ENCODE data around the gene STK38L. TPM values are rescaled to one million over a fixed set of nuclear protein-coding genes. Genes with fewer than 3 reads are reported as not detected.
A peak's percentile ranks its signal among the peaks of the same experiment; 100 is the strongest.

Gene STK38L
- polyA plus RNA-seq, 2 of the 4 experiments (the other 2 are of a cell fraction) = 17.3 to 32.2 TPM

DNA sequence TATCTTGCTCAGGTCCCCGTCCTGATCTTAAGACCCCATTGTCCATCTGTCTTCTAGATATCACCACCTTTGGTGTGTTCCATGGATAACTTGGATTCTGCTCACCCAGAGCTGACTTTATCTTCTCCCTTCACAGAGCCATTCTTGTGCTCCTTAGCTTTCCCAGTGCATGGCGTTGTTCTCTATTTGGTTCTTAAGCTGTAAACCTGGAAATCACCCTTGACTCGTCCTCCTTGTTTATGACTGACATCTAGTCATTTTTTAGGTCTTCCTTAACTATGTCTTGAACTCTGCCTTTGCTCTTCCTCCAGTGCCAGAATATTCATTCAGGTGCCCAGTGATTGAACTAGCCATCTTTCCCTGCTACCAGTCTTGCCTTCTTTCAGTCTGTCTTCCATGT, 11.7 kb downstream of the STK38L start:
- no peak for FAIRE-seq
- TF ChIP-seq MAZ (IDR thresholded peaks at IDR 0.05; ENCODE audit: borderline replicate concordance, low read depth, low read length) (no peak), HOXB13 (CRISPR knock-in tag; IDR thresholded peaks at IDR 0.05; ENCODE audit: low read depth) (no peak), CHD2 (IDR thresholded peaks at IDR 0.05; ENCODE audit: low read length, partially characterized antibody) (no peak), ZC3H11A (IDR thresholded peaks at IDR 0.05) (no peak), HES2 (IDR thresholded peaks at IDR 0.05) (no peak)
- H3K4me1 ChIP-seq = peaks cover 8% of the 10 kb centered on the region; the same call in 2 of the 3 replicates
- H3K27ac ChIP-seq = no peak overlapping the region
- no peak for DNase-seq (ENCODE audit: low read depth in 1 of 2, low spot score in 1 of 2)
- H3K9me3 ChIP-seq = no peaks in the 10 kb centered on the region
- H3K4me2 ChIP-seq = no peak overlapping the region
- ATAC-seq = no peak
- ChIA-PET CTCF (interaction anchor here (0.8 to 1.8 kb wide), 3 partner anchors 27 to 216 kb away, joined by 3 to 7 read pairs (median 3); no protein-coding TSS in a partner anchor), POLR2A (no interaction called here)
- WGBS (ENCODE audit: missing lambda C conversion rate) = 93% methylated on average over 3 of the region's 3 CpGs
- H3K4me3 ChIP-seq = no peak overlapping the region

DNA sequence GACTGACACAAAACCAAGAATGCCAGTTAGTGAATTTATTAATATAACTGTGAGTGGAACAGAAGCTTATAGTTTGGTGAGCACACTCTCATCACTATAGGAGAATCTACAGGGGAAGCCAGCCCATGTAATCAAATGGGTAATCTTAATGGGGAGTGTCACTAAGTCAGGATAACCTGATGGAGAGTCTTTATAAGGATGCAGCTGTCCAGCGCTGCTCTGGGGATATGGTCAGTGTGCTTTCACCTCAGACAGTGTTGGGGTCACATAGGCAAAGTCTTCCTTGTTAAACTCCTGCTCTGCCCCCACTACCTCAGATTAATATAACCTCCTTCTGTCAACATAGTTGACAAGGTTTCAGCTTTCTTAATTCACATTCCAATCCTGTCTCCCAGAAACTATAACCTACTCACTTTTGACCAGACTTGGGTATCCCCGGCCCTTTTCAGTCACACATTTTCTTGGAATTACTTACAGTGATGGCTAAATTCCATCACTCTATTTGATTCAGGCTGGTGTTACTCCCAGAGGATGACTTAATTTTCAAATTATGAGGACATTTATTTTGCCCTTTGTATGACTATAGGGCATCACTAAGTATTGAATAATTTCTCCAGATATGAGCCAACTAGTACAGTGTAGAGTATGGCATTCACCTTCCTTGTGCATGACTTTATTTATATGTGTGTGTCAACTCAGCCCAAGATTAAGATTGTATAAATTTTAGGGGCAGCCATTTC, 13.2 kb downstream of the STK38L start:
- Histone ChIP-seq H3K4me2 (no peak overlapping the region), H3K4me3 (no peak overlapping the region), H3K27ac (no peak overlapping the region), H3K4me1 (peaks cover 21% of the 10 kb centered on the region; the same call in 2 of the 3 replicates), H3K9me3 (no peaks in the 10 kb centered on the region)
- no peak for FAIRE-seq
- no peak for DNase-seq (ENCODE audit: low read depth in 1 of 2, low spot score in 1 of 2)
- 93% methylated on average over 2 of the region's 2 CpGs for whole genome bisulfite sequencing (ENCODE audit: missing lambda C conversion rate)
- ATAC-seq = no peak
- ChIA-PET POLR2A (no interaction called here), CTCF (interaction anchor here (0.7 to 1.2 kb wide), 3 partner anchors 12 to 1444 kb away, joined by 3 to 5 read pairs (median 4); no protein-coding TSS in a partner anchor)
- no peak for TF ChIP-seq FOSB (CRISPR knock-in tag; IDR thresholded peaks at IDR 0.05)

- H3K27ac ChIP-seq = peak overlapping the region in 1 of 2 experiments; percentile 32; a peak in 1 of 6 replicates
- DNase-seq (ENCODE audit: low read depth in 1 of 2, low spot score in 1 of 2) (no peak), ATAC-seq (no peak), FAIRE-seq (no peak)
- peaks cover 21% of the 10 kb centered on the region; the same call in 2 of the 3 replicates for H3K4me1 ChIP-seq
- ChIA-PET CTCF (interaction anchor here (0.9 kb wide), 1 partner anchor 255 kb away, joined by 4 read pairs; no protein-coding TSS in a partner anchor), POLR2A (no interaction called here)
- H3K4me2 ChIP-seq = peak overlapping the region; percentile 36
- WGBS (ENCODE audit: missing lambda C conversion rate) = 62% methylated on average over 4 of the region's 4 CpGs
- TF ChIP-seq TFCP2L1 (CRISPR knock-in tag; IDR thresholded peaks at IDR 0.05) (no peak), FOSL2 (IDR thresholded peaks at IDR 0.05) (no peak), FOSL2 (CRISPR knock-in tag; IDR thresholded peaks at IDR 0.05) (peak; percentile 43; the same call in 1 of the 2 replicates), HOXB5 (CRISPR knock-in tag; IDR thresholded peaks at IDR 0.05) (no peak), MAFK (IDR thresholded peaks at IDR 0.05; ENCODE audit: partially characterized antibody) (peak; percentile 34)
- TF ChIP-seq, protein P1, sequence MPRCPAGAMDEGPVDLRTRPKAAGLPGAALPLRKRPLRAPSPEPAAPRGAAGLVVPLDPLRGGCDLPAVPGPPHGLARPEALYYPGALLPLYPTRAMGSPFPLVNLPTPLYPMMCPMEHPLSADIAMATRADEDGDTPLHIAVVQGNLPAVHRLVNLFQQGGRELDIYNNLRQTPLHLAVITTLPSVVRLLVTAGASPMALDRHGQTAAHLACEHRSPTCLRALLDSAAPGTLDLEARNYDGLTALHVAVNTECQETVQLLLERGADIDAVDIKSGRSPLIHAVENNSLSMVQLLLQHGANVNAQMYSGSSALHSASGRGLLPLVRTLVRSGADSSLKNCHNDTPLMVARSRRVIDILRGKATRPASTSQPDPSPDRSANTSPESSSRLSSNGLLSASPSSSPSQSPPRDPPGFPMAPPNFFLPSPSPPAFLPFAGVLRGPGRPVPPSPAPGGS (IDR thresholded peaks at IDR 0.05) = no peak
- H3K9me3 ChIP-seq = no peaks in the 10 kb centered on the region
- no peak overlapping the region for H3K4me3 ChIP-seq
These were observed 16.7 kb downstream of the STK38L start for GRCh38 chr12:27260746-27261145.

GRCh38 chr12:27261866-27262265, 17.8 kb downstream of the STK38L start:
- H3K27ac ChIP-seq = no peak overlapping the region; a peak in 1 of 6 replicates
- H3K4me1 ChIP-seq = peaks cover 21% of the 10 kb centered on the region; the same call in 2 of the 3 replicates
- FAIRE-seq (no peak), ATAC-seq (no peak), DNase-seq (ENCODE audit: low read depth in 1 of 2, low spot score in 1 of 2) (no peak)
- CTCF ChIA-PET = no interaction called here
- 35% methylated on average over 3 of the region's 3 CpGs for WGBS (ENCODE audit: missing lambda C conversion rate)
- H3K4me3 ChIP-seq = no peak overlapping the region
- no peaks in the 10 kb centered on the region for H3K9me3 ChIP-seq
- POLR2A ChIA-PET = no interaction called here
- no peak overlapping the region for H3K4me2 ChIP-seq
- TF ChIP-seq RFX5 (IDR thresholded peaks at IDR 0.05) (no peak), RAD21 (conservative IDR thresholded peaks at IDR 0.05 in 1 of 2, IDR thresholded peaks at IDR 0.05 in 1 of 2) (no peak), EHF (CRISPR knock-in tag; IDR thresholded peaks at IDR 0.05) (no peak), FOSL2 (IDR thresholded peaks at IDR 0.05) (no peak), FOSL2 (CRISPR knock-in tag; IDR thresholded peaks at IDR 0.05) (no peak), ATOH8 (CRISPR knock-in tag; IDR thresholded peaks at IDR 0.05; ENCODE audit: low read depth) (no peak), TFCP2L1 (CRISPR knock-in tag; IDR thresholded peaks at IDR 0.05) (no peak), RARB (CRISPR knock-in tag; IDR thresholded peaks at IDR 0.05) (no peak), HOXA7 (CRISPR knock-in tag; IDR thresholded peaks at IDR 0.05) (no peak), POLR2AphosphoS2 (conservative IDR thresholded peaks at IDR 0.05; ENCODE audit: low read length) (no peak), TP53 (CRISPR knock-in tag; IDR thresholded peaks at IDR 0.05) (no peak), POLR2A (IDR thresholded peaks at IDR 0.05; ENCODE audit: low read length) (no peak), MYC (IDR thresholded peaks at IDR 0.05; ENCODE audit: borderline replicate concordance, low read length) (no peak), SREBF2 (IDR thresholded peaks at IDR 0.05) (no peak), CBX2 (IDR thresholded peaks at IDR 0.05; ENCODE audit: borderline replicate concordance, low read depth) (no peak), ESRRA (IDR thresholded peaks at IDR 0.05; ENCODE audit: borderline replicate concordance, low read length) (no peak), HEYL (CRISPR knock-in tag; IDR thresholded peaks at IDR 0.05) (no peak), CHD2 (IDR thresholded peaks at IDR 0.05; ENCODE audit: low read length, partially characterized antibody) (no peak)
- TF ChIP-seq, protein P2, sequence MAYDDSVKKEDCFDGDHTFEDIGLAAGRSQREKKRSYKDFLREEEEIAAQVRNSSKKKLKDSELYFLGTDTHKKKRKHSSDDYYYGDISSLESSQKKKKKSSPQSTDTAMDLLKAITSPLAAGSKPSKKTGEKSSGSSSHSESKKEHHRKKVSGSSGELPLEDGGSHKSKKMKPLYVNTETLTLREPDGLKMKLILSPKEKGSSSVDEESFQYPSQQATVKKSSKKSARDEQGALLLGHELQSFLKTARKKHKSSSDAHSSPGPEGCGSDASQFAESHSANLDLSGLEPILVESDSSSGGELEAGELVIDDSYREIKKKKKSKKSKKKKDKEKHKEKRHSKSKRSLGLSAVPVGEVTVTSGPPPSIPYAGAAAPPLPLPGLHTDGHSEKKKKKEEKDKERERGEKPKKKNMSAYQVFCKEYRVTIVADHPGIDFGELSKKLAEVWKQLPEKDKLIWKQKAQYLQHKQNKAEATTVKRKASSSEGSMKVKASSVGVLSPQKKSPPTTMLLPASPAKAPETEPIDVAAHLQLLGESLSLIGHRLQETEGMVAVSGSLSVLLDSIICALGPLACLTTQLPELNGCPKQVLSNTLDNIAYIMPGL (CRISPR knock-in tag; IDR thresholded peaks at IDR 0.05; ENCODE audit: borderline replicate concordance) = no peak

Measured in A549 (cell line).